KMS-11 (cell line): ENCODE data around the gene METTL22.

Source experiments
- H2AFZ ChIP-seq: fragments of 200-600 bp; sonication (generic); 2 replicates; pipeline ENCODE4 v1.6.1; 2016; ENCODE audit warnings: antibody characterized with exemption, mixed run types, low read depth
- H3K27ac ChIP-seq: fragments of 200-600 bp; sonication (generic); 2 replicates; pipeline ENCODE4 v1.6.1; 2016; ENCODE audit warnings: mild to moderate bottlenecking, mixed run types
- H3K27me3 ChIP-seq: fragments of 200-600 bp; sonication (generic); 2 replicates; pipeline ENCODE4 v1.6.1; 2017; ENCODE audit warnings: mild to moderate bottlenecking, low read depth, mixed run types, moderate library complexity; ENCODE audit not compliant: insufficient read depth
- H3K36me3 ChIP-seq: fragments of 200-600 bp; sonication (generic); 2 replicates; pipeline ENCODE4 v1.6.1; 2017; ENCODE audit warnings: mild to moderate bottlenecking, mixed run types; ENCODE audit not compliant: insufficient read depth
- H3K4me1 ChIP-seq: fragments of 200-600 bp; sonication (generic); 2 replicates; pipeline ENCODE4 v1.6.1; 2016; ENCODE audit warnings: mild to moderate bottlenecking, low read depth, mixed run types; ENCODE audit not compliant: poor library complexity, severe bottlenecking
- H3K4me2 ChIP-seq: fragments of 200-600 bp; sonication (generic); 2 replicates; pipeline ENCODE4 v1.7.0; 2016; ENCODE audit warnings: mild to moderate bottlenecking, mixed run types
- H3K4me3 ChIP-seq: fragments of 200-600 bp; sonication (generic); IDR thresholded peaks from 2 replicates; pipeline ENCODE4 v1.6.1; 2017; ENCODE audit warnings: low read depth, low read length, mixed read lengths; ENCODE audit not compliant: insufficient read depth
- H3K79me2 ChIP-seq: fragments of 200-600 bp; sonication (generic); 2 replicates; pipeline ENCODE4 v1.6.1; 2016; ENCODE audit warnings: low read depth, mixed run types; ENCODE audit not compliant: insufficient read depth
- H3K9ac ChIP-seq: fragments of 200-600 bp; sonication (generic); 2 replicates; pipeline ENCODE4 v1.6.1; 2016; ENCODE audit warnings: mild to moderate bottlenecking, mixed run types
- H4K20me1 ChIP-seq: fragments of 200-600 bp; sonication (generic); 2 replicates; pipeline ENCODE4 v1.6.1; 2016; ENCODE audit warnings: mild to moderate bottlenecking, mixed run types; ENCODE audit not compliant: insufficient read depth
- TF ChIP-seq, protein P1 (sequence below): fragments of 200-600 bp; sonication (generic); conservative IDR thresholded peaks from 2 replicates; pipeline ENCODE4 v1.6.1; 2017; ENCODE audit warnings: low read depth, mild to moderate bottlenecking, antibody characterized with exemption, low read length, moderate library complexity, mixed read lengths

The METTL22 gene

DNA sequence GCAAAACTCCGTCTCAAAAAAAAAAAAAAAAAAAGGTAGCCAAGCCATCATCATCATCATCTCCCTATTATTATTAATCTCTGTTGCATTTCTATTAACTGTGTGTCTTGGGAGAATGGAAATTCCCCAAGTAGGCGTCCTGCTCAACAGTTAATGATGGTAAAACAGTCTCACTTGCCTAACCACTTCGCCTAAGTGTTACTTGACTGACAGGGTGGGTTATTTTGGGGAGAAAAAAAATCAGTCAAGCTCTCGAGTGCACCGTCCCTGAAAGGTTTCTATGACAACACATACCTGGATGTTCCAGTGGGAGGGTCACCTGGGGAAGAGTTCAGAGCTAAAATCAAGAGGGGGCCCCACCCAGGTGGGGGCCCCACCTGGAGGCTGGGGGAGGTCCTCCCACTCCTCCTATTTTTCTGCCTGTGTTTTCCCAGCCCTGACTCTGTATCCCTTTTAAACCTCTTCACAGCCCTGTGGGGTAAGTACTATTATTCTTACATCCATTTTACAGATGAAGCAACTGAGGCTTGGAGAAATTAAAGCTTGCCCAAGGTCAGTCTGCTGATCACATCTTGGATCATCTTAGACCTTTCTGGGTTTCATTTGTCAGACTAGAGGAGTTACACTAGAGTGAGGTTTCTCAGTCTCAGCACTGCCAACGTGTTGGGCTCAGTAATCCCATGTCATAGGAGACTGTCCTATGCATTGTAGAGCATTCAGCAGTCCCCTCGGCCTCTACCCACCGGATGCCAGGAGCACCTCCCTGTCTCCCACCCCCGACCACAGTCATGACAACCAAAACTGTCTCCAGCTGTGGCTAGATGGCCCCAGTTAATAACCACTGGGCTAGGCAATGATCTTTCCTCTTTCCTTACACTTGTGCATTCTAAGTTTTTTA is 41.9 kb downstream of the METTL22 start:
- H3K9ac ChIP-seq, result no peak overlapping the region
- no peak overlapping the region for H3K4me2 ChIP-seq
- no peak overlapping the region for H2AFZ ChIP-seq
- H3K27ac ChIP-seq, result no peak overlapping the region
- no peaks in the 10 kb centered on the region for H3K27me3 ChIP-seq
- H3K36me3 ChIP-seq, result no peaks in the 10 kb centered on the region
- H3K79me2 ChIP-seq, result no peaks in the 10 kb centered on the region
- no peak overlapping the region for H3K4me3 ChIP-seq
- H4K20me1 ChIP-seq, result no peaks in the 10 kb centered on the region
- TF ChIP-seq, protein P1, sequence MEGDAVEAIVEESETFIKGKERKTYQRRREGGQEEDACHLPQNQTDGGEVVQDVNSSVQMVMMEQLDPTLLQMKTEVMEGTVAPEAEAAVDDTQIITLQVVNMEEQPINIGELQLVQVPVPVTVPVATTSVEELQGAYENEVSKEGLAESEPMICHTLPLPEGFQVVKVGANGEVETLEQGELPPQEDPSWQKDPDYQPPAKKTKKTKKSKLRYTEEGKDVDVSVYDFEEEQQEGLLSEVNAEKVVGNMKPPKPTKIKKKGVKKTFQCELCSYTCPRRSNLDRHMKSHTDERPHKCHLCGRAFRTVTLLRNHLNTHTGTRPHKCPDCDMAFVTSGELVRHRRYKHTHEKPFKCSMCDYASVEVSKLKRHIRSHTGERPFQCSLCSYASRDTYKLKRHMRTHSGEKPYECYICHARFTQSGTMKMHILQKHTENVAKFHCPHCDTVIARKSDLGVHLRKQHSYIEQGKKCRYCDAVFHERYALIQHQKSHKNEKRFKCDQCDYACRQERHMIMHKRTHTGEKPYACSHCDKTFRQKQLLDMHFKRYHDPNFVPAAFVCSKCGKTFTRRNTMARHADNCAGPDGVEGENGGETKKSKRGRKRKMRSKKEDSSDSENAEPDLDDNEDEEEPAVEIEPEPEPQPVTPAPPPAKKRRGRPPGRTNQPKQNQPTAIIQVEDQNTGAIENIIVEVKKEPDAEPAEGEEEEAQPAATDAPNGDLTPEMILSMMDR, result no peak
- no peaks in the 10 kb centered on the region for H3K4me1 ChIP-seq

DNA sequence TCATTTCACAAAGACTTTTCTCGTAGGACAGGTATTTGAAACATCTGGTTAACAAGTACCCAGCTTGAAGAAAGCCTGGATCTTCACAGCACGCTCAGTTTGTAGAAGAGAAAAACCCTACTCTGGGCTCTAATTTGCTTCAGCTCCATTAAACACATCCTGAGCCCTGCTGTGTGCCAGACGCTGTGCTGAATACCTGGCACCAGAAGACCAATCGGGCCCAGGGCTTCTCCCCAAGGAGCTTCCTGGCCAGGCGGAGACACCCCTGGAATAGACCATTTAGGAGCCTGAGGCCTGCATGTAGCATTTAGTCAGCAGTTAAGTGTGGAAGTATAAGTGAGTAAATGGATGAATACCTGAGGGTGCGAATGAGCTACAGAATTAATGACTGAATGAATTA is 44.0 kb downstream of the METTL22 start:
- Histone ChIP-seq H3K27ac (no peak overlapping the region), H2AFZ (no peak overlapping the region), H3K36me3 (no peaks in the 10 kb centered on the region), H3K9ac (no peak overlapping the region), H3K4me3 (no peak overlapping the region), H4K20me1 (no peaks in the 10 kb centered on the region), H3K27me3 (no peaks in the 10 kb centered on the region), H3K4me2 (no peak overlapping the region), H3K4me1 (no peaks in the 10 kb centered on the region), H3K79me2 (no peaks in the 10 kb centered on the region)
- TF ChIP-seq, protein P1, result no peak

DNA sequence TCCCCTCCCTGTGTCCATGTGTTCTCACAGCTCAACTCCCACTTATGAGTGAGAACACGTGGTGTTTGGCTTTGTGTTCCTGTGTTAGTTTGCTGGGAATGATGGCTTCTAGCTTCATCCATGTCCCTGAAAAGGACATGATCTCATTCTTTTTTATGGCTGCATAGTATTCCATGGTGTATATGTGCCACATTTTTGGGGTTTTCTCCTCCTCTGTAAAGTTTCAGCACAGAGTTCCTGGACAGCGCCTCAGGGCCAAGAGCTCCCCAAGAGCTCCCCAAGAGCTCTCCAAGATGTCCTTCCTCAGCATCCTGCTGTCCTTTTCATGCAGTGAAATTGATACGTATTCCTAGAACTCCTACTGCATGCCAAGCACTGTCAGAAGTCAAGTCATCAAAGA is 46.0 kb downstream of the METTL22 start:
- Histone ChIP-seq H2AFZ (no peak overlapping the region), H3K4me1 (no peaks in the 10 kb centered on the region), H3K79me2 (no peaks in the 10 kb centered on the region), H3K36me3 (no peaks in the 10 kb centered on the region), H3K9ac (no peak overlapping the region), H3K27me3 (no peaks in the 10 kb centered on the region), H3K27ac (no peak overlapping the region), H3K4me3 (no peak overlapping the region), H3K4me2 (no peak overlapping the region), H4K20me1 (no peaks in the 10 kb centered on the region)
- TF ChIP-seq, protein P1, result no peak

DNA sequence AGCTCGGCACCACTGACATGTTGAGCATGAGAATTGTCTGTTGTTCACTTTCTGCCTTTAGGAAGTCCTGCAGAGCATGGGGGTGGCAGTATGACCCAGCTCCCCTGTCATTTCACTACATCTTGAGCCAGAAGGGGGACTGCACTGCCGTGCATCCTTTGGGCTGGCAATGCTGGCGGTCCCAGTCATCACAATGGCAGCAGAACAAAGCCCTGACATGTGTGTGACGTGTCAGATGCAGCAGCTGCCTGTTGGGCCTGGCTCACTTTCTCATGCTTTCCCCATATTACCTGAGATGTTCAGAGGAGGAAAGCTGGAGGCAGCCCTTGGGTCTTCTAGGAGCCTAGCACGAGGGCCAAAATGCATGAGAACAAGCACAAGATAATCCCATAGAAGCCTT is 46.6 kb downstream of the METTL22 start:
- no peak overlapping the region for H3K9ac ChIP-seq
- no peak overlapping the region for H3K4me2 ChIP-seq
- TF ChIP-seq, protein P1, result no peak
- no peaks in the 10 kb centered on the region for H3K4me1 ChIP-seq
- no peaks in the 10 kb centered on the region for H3K36me3 ChIP-seq
- no peak overlapping the region for H2AFZ ChIP-seq
- H3K79me2 ChIP-seq, result no peaks in the 10 kb centered on the region
- no peak overlapping the region for H3K27ac ChIP-seq
- no peak overlapping the region for H3K4me3 ChIP-seq
- no peaks in the 10 kb centered on the region for H3K27me3 ChIP-seq
- H4K20me1 ChIP-seq, result no peaks in the 10 kb centered on the region
